HEK293 (cell line): ENCODE results near the gene SENP5.

Experiments used
- CTCF ChIA-PET: fragments of 350-600 bp; formaldehyde crosslinking; extraction: SDS; loops from one replicate; lab custom pipeline; 2021; ENCODE audit warnings: antibody characterized with exemption; lab: Yijun Ruan, JAX
- POLR2A ChIA-PET: fragments of 300-600 bp; formaldehyde crosslinking; extraction: SDS; loops from one replicate; lab custom pipeline; 2020; ENCODE audit warnings: antibody characterized with exemption, inconsistent platforms; lab: Yijun Ruan, JAX
- H3K27ac ChIP-seq: fragments of 200-500 bp; sonication (Bioruptor generic); 2 replicates; pipeline ENCODE4 v1.5.1; 2014; ENCODE audit warnings: low read depth, low read length, control low read depth, inconsistent platforms; ENCODE audit errors: extremely low read depth
- H3K36me3 ChIP-seq, 2 experiments: fragments of 200-500 bp in 1 of 2; sonication (Bioruptor generic) in 1 of 2; 1 replicate in 1 of 2; 2 replicates in 1 of 2; pipeline ENCODE4 v1.5.1; 2014 to 2017; ENCODE audit warnings: inconsistent platforms in 2 of 2, low read length in 2 of 2; ENCODE audit not compliant: control insufficient read depth in 2 of 2, insufficient read depth in 1 of 2
- H3K4me1 ChIP-seq: fragments of 200-500 bp; sonication (Bioruptor generic); 2 replicates; pipeline ENCODE4 v1.5.1; 2014; ENCODE audit warnings: mild to moderate bottlenecking, low read length, inconsistent platforms; ENCODE audit not compliant: control insufficient read depth, insufficient read depth
- H3K4me3 ChIP-seq: 2 replicates; pipeline ENCODE4 v1.5.1; 2011; ENCODE audit warnings: low read depth, mild to moderate bottlenecking, control low read depth, low read length, moderate library complexity
- H3K9me3 ChIP-seq: fragments of 200-500 bp; sonication (Bioruptor generic); 2 replicates; pipeline ENCODE4 v1.5.1; 2014; ENCODE audit warnings: low read depth, low read length, inconsistent platforms; ENCODE audit not compliant: control insufficient read depth, insufficient read depth
- ELK4 ChIP-seq: IDR thresholded peaks from 2 replicates; pipeline ENCODE4 v1.6.1; 2011; ENCODE audit warnings: mild to moderate bottlenecking, low read depth, low read length, borderline replicate concordance
- SP2 ChIP-seq: fragments of 450-650 bp; formaldehyde crosslinking; IDR thresholded peaks from 2 replicates; pipeline ENCODE4 v1.5.1; 2016; ENCODE audit warnings: missing biosample characterization, missing genetic modification characterization
- ZBTB11 ChIP-seq: fragments of 450-650 bp; formaldehyde crosslinking; conservative IDR thresholded peaks from 2 replicates; pipeline ENCODE4 v1.5.1; 2016; ENCODE audit warnings: low read depth, missing biosample characterization, missing genetic modification characterization
- ZFHX2 ChIP-seq: fragments of 450-650 bp; formaldehyde crosslinking; conservative IDR thresholded peaks from 2 replicates; pipeline ENCODE4 v1.5.1; 2016; ENCODE audit warnings: missing biosample characterization, missing genetic modification characterization
- ZNF426 ChIP-seq: fragments of 450-650 bp; formaldehyde crosslinking; IDR thresholded peaks from 2 replicates; pipeline ENCODE4 v1.5.1; 2017; ENCODE audit warnings: missing biosample characterization, missing genetic modification characterization, mild to moderate bottlenecking, inconsistent platforms, moderate library complexity
- ZNF621 ChIP-seq: fragments of 450-650 bp; formaldehyde crosslinking; IDR thresholded peaks from 2 replicates; pipeline ENCODE4 v1.5.1; 2017; ENCODE audit warnings: missing biosample characterization, missing genetic modification characterization
- TF ChIP-seq, protein P1 (sequence below): fragments of 450-650 bp; formaldehyde crosslinking; IDR thresholded peaks from 2 replicates; pipeline ENCODE4 v1.5.1; 2016; ENCODE audit warnings: missing biosample characterization, missing genetic modification characterization

The SENP5 gene

GRCh38 chr3:196966526-196967401 is 99.0 kb downstream of the SENP5 start (continued):
- TF ChIP-seq ELK4 (no peak), ZNF426 (no peak)
- TF ChIP-seq, all 188 proteins: peak for 0

- ChIA-PET CTCF (interaction anchor here (0.6 kb wide), 1 partner anchor 178 kb away, joined by 4 read pairs; no protein-coding TSS in a partner anchor), POLR2A (interaction anchor here (0.6 kb wide), 1 partner anchor 385 kb away, joined by 5 read pairs; no protein-coding TSS in a partner anchor)
- no peaks in the 10 kb centered on the region for H3K36me3 ChIP-seq
- no peak overlapping the region for H3K4me3 ChIP-seq
- no peaks in the 10 kb centered on the region for H3K4me1 ChIP-seq
- H3K27ac ChIP-seq: no peak overlapping the region
- H3K9me3 ChIP-seq: no peaks in the 10 kb centered on the region
- TF ChIP-seq ZNF621 (no peak), ZFHX2 (tag by site-specific recombination) (no peak), ZBTB11 (tag by site-specific recombination) (no peak)
- TF ChIP-seq, all 188 proteins: peak for 0
Measured at GRCh38 chr3:196967412-196968232, 99.9 kb downstream of the SENP5 start.

DNA sequence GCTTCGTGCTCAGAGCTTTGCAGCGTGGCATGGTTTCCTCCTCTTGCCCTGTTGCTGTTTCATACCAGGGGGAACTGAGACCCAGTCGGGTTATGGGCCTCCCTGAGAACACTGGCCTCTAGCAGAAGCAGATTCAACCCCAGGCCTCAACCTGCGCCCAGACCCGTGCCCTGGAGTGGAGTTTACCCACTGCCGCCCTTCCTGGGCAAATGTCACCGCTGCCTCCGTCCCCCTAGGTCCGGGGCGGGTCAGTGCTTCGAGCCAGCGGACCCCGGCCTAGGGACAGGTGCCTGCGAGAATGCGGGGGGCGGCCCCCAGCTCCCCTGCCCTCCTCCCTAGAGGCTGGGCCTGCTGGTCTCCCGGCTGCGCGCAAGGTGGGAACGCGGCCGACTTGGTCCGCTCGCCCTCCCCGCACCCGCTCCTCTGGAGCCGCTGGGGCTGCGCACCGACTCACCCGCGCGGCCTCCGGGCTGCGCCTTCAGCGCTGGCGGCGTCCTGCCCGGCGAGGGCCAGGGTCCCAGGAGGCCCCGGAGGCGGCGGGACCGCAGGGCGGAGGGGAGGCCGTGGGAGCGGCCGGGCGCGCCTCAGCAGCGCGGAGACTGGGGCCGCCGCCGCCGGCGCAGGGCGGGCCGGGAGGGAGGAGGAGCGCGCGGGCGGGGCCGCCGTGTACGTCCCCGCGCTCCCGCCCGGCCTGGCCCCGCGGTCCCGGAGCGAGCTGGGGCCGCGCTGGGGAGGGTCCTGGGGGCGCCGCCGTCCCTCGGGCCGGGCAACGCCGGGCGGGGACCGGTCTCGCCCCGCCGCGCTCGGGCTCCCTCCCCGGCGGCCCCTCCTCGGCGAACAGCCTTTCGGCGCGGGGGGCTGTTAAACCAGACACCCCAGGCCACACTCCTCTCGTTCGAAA is 100.8 kb downstream of the SENP5 start, which contains the start of gene PIGZ:
Gene PIGZ (minus strand): TSS at position 601 of the 901 bp plus-strand sequence. CDS start 16,802 bp downstream, outside the sequence.
- Histone ChIP-seq H3K9me3 (no peaks in the 10 kb centered on the region), H3K4me1 (no peaks in the 10 kb centered on the region), H3K27ac (peak within 1 kb of the TSS; percentile 56; the same call in 1 of the 2 replicates)
- CTCF ChIA-PET: interaction anchor here (0.6 to 0.9 kb wide), 2 partner anchors 12 to 179 kb away, joined by 3 to 4 read pairs; no protein-coding TSS in a partner anchor
- 0 out of 2 replicates have a peak, but pooled peaks have one; percentile 13 for TF ChIP-seq SP2
- TF ChIP-seq, protein P1, sequence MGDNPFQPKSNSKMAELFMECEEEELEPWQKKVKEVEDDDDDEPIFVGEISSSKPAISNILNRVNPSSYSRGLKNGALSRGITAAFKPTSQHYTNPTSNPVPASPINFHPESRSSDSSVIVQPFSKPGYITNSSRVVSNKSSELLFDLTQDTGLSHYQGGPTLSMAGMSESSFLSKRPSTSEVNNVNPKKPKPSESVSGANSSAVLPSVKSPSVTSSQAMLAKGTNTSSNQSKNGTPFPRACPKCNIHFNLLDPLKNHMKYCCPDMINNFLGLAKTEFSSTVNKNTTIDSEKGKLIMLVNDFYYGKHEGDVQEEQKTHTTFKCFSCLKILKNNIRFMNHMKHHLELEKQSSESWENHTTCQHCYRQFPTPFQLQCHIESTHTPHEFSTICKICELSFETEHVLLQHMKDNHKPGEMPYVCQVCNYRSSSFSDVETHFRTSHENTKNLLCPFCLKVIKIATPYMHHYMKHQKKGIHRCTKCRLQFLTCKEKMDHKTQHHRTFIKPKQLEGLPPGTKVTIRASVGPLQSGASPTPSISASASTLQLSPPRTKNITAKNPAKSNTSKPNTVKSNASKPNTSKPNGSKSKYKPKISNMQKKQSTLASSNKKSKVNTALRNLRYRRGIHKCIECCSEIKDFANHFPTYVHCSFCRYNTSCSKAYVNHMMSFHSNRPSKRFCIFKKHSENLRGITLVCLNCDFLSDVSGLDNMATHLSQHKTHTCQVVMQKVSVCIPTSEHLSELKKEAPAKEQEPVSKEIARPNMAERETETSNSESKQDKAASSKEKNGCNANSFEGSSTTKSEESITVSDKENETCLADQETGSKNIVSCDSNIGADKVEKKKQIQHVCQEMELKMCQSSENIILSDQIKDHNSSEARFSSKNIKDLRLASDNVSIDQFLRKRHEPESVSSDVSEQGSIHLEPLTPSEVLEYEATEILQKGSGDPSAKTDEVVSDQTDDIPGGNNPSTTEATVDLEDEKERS (tag by site-specific recombination): no peak
- TF ChIP-seq, all 188 proteins: peak for 1
- POLR2A ChIA-PET: interaction anchor here (0.6 kb wide), 1 partner anchor 385 kb away, joined by 5 read pairs; no protein-coding TSS in a partner anchor
- Histone ChIP-seq H3K36me3 (no peaks in the 10 kb centered on the region), H3K4me3 (peak within 1 kb of the TSS; percentile 50)
